ENCODE measurements around the gene NID1. TPM values are rescaled to one million over a fixed set of nuclear protein-coding genes. Genes with fewer than 3 reads are reported as not detected.

Gene NID1
- total RNA-seq, 1 donor from 2014 or later: 73.0 TPM

Other genes starting within 250 kb of the NID1 start
- 12.5 and 15.7 TPM in 2 replicates for gene LYST, start 198.2 kb downstream of the NID1 start, total RNA-seq
- gene GPR137B, start 77.4 kb upstream of the NID1 start, total RNA-seq: 12.9 and 13.1 TPM in 2 replicates
- 1.5 and 2.0 TPM in 2 replicates for gene ERO1B, start 216.9 kb upstream of the NID1 start, total RNA-seq

Measured in astrocyte (in vitro differentiated cells and primary cell).